DND-41 (cell line): ENCODE data around the gene CFHR5.

Source experiments
- ATAC-seq: fragments of 200-7000 bp; cut with Tn5 transposase; 3 replicates; pipeline ENCODE4 v1.9.1; 2021; ENCODE audit warnings: low read depth; ENCODE audit not compliant: insufficient read depth
- DNase-seq: peaks from one replicate; pipeline ENCODE4 v3.0.0-alpha.2; 2020
- H2AFZ ChIP-seq: 2 replicates; pipeline ENCODE4 v1.6.0; 2012; ENCODE audit warnings: low read depth, low read length
- H3K27ac ChIP-seq: 2 replicates; pipeline ENCODE4 v1.5.1; 2012; ENCODE audit warnings: low read length, inconsistent platforms
- H3K27me3 ChIP-seq: fragments of 200-600 bp; sonication (generic); 2 replicates; pipeline ENCODE4 v1.6.0; 2012; ENCODE audit warnings: low read length, mild to moderate bottlenecking, inconsistent platforms; ENCODE audit not compliant: insufficient read depth, poor library complexity
- H3K36me3 ChIP-seq: 2 replicates; pipeline ENCODE4 v1.5.1; 2012; ENCODE audit warnings: low read length, inconsistent platforms; ENCODE audit not compliant: insufficient read depth
- H3K4me1 ChIP-seq: 2 replicates; pipeline ENCODE4 v1.5.1; 2012; ENCODE audit warnings: mild to moderate bottlenecking, low read length; ENCODE audit not compliant: insufficient read depth
- H3K4me2 ChIP-seq: 2 replicates; pipeline ENCODE4 v1.6.0; 2012; ENCODE audit warnings: mild to moderate bottlenecking, moderate library complexity, low read length, inconsistent platforms; ENCODE audit not compliant: insufficient read depth
- H3K4me3 ChIP-seq, 2 experiments: fragments of 200-600 bp in 1 of 2; shearing (Covaris generic) in 1 of 2; 2 replicates each; pipeline ENCODE4 v1.5.1; 2012 to 2016; ENCODE audit warnings: inconsistent platforms in 2 of 2, low read length in 2 of 2, mild to moderate bottlenecking in 2 of 2, low read depth in 1 of 2, moderate library complexity in 1 of 2
- H3K79me2 ChIP-seq: 2 replicates; pipeline ENCODE4 v1.6.0; 2012; ENCODE audit warnings: low read length, inconsistent platforms; ENCODE audit not compliant: insufficient read depth
- H3K9ac ChIP-seq: 2 replicates; pipeline ENCODE4 v1.6.0; 2012; ENCODE audit warnings: low read depth, mild to moderate bottlenecking, inconsistent platforms, low read length, moderate library complexity
- H3K9me3 ChIP-seq: 2 replicates; pipeline ENCODE4 v1.5.1; 2012; ENCODE audit warnings: low read length, moderate library complexity, mild to moderate bottlenecking, inconsistent platforms; ENCODE audit not compliant: insufficient read depth, severe bottlenecking
- H4K20me1 ChIP-seq: 2 replicates; pipeline ENCODE4 v1.6.0; 2012; ENCODE audit warnings: low read length; ENCODE audit not compliant: insufficient read depth
- CTCF ChIP-seq: IDR thresholded peaks from 2 replicates; pipeline ENCODE4 v1.5.1; 2012; ENCODE audit warnings: borderline replicate concordance, low read length, moderate library complexity, mild to moderate bottlenecking; ENCODE audit not compliant: poor library complexity, severe bottlenecking; ENCODE audit errors: extremely low read depth
- EZH2 ChIP-seq: IDR thresholded peaks from 3 replicates; pipeline ENCODE4 v1.6.1; 2012; ENCODE audit warnings: borderline replicate concordance, low read depth, mild to moderate bottlenecking, moderate library complexity, low read length, inconsistent platforms; ENCODE audit not compliant: severe bottlenecking

CFHR5 gene

GRCh38 chr1:197003132-197003531, 25.8 kb downstream of the CFHR5 start:
- no peak overlapping the region for H2AFZ ChIP-seq
- no peaks in the 10 kb centered on the region for H3K36me3 ChIP-seq
- TF ChIP-seq CTCF (no peak), EZH2 (no peak)
- no peaks in the 10 kb centered on the region for H3K79me2 ChIP-seq
- H3K27me3 ChIP-seq = no peaks in the 10 kb centered on the region
- no peak overlapping the region for H3K9ac ChIP-seq
- H3K4me2 ChIP-seq = no peak overlapping the region
- no peak; the same call in 2 of the 3 replicates for ATAC-seq
- DNase-seq = no peak
- H3K4me1 ChIP-seq = no peaks in the 10 kb centered on the region
- H3K4me3 ChIP-seq = no peak overlapping the region
- no peaks in the 10 kb centered on the region for H4K20me1 ChIP-seq
- H3K27ac ChIP-seq = no peak overlapping the region
- no peaks in the 10 kb centered on the region for H3K9me3 ChIP-seq

DNA sequence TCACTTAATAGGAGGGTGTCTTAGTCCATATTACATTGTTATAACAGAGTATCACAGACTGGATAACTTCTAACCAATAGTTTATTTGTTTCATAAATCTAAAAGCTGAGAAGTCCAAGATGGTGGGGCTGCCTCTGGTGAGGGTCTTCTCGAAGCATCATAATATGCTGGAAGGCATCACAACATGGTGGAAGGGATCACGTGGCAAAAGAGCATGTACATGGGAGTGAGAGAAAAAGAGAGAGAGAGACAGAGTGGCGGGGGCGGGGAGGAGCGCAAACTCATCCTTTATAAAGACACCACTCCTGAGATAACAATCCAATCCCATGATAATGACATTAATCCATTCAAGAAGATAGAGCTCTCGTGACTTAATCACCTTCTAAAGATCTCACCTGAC, 31.5 kb downstream of the CFHR5 start:
- no peaks in the 10 kb centered on the region for H3K79me2 ChIP-seq
- ATAC-seq (no peak), DNase-seq (no peak)

DNA sequence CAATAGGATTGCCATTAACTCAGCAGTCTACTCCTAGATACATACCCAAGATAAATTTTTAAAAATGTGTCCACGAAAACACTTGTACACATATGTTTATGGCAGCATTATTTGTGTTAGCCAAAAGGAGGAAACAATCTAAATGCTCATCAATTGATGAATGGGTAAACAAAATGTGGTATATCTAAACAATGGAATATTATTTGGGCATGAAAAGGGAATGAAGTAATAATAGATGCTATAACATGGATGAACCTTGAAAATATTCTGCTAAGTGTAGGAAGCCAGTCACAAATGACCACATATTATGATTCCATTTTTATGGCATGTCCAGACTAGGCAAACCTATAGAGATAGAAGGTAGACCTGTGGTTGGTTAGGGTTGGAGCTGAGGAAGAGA, 34.3 kb downstream of the CFHR5 start:
- Histone ChIP-seq H3K9ac (no peak overlapping the region), H2AFZ (no peak overlapping the region), H4K20me1 (no peaks in the 10 kb centered on the region), H3K79me2 (no peaks in the 10 kb centered on the region), H3K4me1 (no peaks in the 10 kb centered on the region), H3K27ac (no peak overlapping the region), H3K4me2 (no peak overlapping the region), H3K4me3 (no peak overlapping the region), H3K36me3 (no peaks in the 10 kb centered on the region), H3K27me3 (no peaks in the 10 kb centered on the region), H3K9me3 (no peaks in the 10 kb centered on the region)
- DNase-seq (no peak), ATAC-seq (no peak)
- no peak for TF ChIP-seq CTCF
- TF ChIP-seq EZH2 = no peak

More for the DNA sequence above, 31.5 kb downstream of the CFHR5 start:
- H3K4me1 ChIP-seq = no peaks in the 10 kb centered on the region
- H3K4me2 ChIP-seq = no peak overlapping the region
- no peaks in the 10 kb centered on the region for H3K27me3 ChIP-seq
- no peaks in the 10 kb centered on the region for H3K36me3 ChIP-seq
- no peak overlapping the region for H3K4me3 ChIP-seq
- no peak for TF ChIP-seq CTCF
- no peak for TF ChIP-seq EZH2
- no peak overlapping the region for H2AFZ ChIP-seq
- no peaks in the 10 kb centered on the region for H4K20me1 ChIP-seq
- H3K9ac ChIP-seq = no peak overlapping the region
- no peak overlapping the region for H3K27ac ChIP-seq
- no peaks in the 10 kb centered on the region for H3K9me3 ChIP-seq

DNA sequence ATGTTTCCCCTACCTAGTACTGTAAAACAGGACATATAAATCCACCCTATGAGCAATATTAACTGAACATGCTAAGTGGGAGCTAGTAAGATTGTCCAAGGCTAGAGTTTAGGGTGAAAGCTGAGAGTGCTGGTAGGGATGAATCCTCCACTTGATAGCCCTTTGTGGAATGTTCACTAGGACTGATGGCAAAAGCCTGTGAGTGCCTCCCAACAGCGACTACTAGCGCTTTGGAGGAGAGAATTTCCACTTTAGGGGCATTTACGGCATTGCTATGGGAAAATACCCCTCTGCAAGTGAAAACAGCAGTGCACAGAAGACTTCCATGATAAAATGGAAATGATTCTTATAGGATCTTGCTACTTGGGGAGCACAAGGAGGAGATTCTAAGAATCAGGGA, 35.9 kb downstream of the CFHR5 start:
- no peak overlapping the region for H2AFZ ChIP-seq
- no peaks in the 10 kb centered on the region for H3K36me3 ChIP-seq

More for the DNA sequence above, 35.9 kb downstream of the CFHR5 start:
- Histone ChIP-seq H3K4me3 (no peak overlapping the region), H3K9ac (no peak overlapping the region), H3K27me3 (no peaks in the 10 kb centered on the region), H3K27ac (no peak overlapping the region), H3K79me2 (no peaks in the 10 kb centered on the region), H3K4me2 (no peak overlapping the region), H3K4me1 (no peaks in the 10 kb centered on the region), H4K20me1 (no peaks in the 10 kb centered on the region), H3K9me3 (no peaks in the 10 kb centered on the region)
- ATAC-seq (no peak), DNase-seq (no peak)
- TF ChIP-seq CTCF (no peak), EZH2 (no peak)
